H9 (cell line): ENCODE data around the gene SCN1B. TPM values are rescaled to one million over a fixed set of nuclear protein-coding genes. Genes with fewer than 3 reads are reported as not detected.

Source experiments
- DNase-seq: peaks from one replicate; pipeline ENCODE4 v3.0.0-alpha.2; 2017
- H2AFZ ChIP-seq: one replicate; pipeline ENCODE4 v1.6.1; 2013; ENCODE audit warnings: mild to moderate bottlenecking, low read length, control low read depth, moderate library complexity
- H2AK5ac ChIP-seq: 2 replicates; pipeline ENCODE4 v1.6.1; 2013; ENCODE audit warnings: low read length, control low read depth, mixed read lengths; ENCODE audit not compliant: insufficient read length
- H2BK120ac ChIP-seq: one replicate; pipeline ENCODE4 v1.6.1; 2013; ENCODE audit warnings: low read depth, mild to moderate bottlenecking, low read length, control low read depth, inconsistent platforms; ENCODE audit not compliant: poor library complexity, severe bottlenecking
- H2BK12ac ChIP-seq: 2 replicates; pipeline ENCODE4 v1.6.1; 2013; ENCODE audit warnings: low read length, control low read depth, mixed read lengths, low read depth; ENCODE audit not compliant: insufficient read length
- H2BK15ac ChIP-seq: 2 replicates; pipeline ENCODE4 v1.6.1; 2013; ENCODE audit warnings: low read depth, low read length, control low read depth
- H2BK20ac ChIP-seq: one replicate; pipeline ENCODE4 v1.6.1; 2013; ENCODE audit warnings: low read depth, mild to moderate bottlenecking, low read length, control low read depth, inconsistent platforms; ENCODE audit not compliant: poor library complexity, severe bottlenecking
- H2BK5ac ChIP-seq: 2 replicates; pipeline ENCODE4 v1.6.1; 2013; ENCODE audit warnings: low read length, control low read depth, mixed read lengths; ENCODE audit not compliant: insufficient read length
- H3K14ac ChIP-seq: 2 replicates; pipeline ENCODE4 v1.6.1; 2013; ENCODE audit warnings: low read length, control low read depth; ENCODE audit not compliant: insufficient read depth
- H3K18ac ChIP-seq: 2 replicates; pipeline ENCODE4 v1.6.1; 2013; ENCODE audit warnings: low read depth, mild to moderate bottlenecking, mixed read lengths, low read length, control low read depth; ENCODE audit not compliant: insufficient read length
- H3K23ac ChIP-seq: 2 replicates; pipeline ENCODE4 v1.6.1; 2013; ENCODE audit warnings: low read length, control low read depth, mixed read lengths, low read depth; ENCODE audit not compliant: insufficient read length
- H3K23me2 ChIP-seq: 2 replicates; pipeline ENCODE4 v1.6.1; 2013; ENCODE audit warnings: low read depth, mild to moderate bottlenecking, mixed read lengths, low read length, control low read depth; ENCODE audit not compliant: insufficient read length, poor library complexity, severe bottlenecking
- H3K27ac ChIP-seq: 2 replicates; pipeline ENCODE4 v1.5.1; 2013; ENCODE audit warnings: low read length, control low read depth, mixed read lengths, low read depth; ENCODE audit not compliant: insufficient read length
- H3K27me3 ChIP-seq: 2 replicates; pipeline ENCODE4 v1.6.1; 2013; ENCODE audit warnings: low read length, control low read depth, inconsistent platforms; ENCODE audit not compliant: insufficient read depth
- H3K4ac ChIP-seq: 2 replicates; pipeline ENCODE4 v1.6.1; 2013; ENCODE audit warnings: low read depth, mild to moderate bottlenecking, control low read depth, inconsistent platforms, low read length, moderate library complexity
- H3K4me1 ChIP-seq: 2 replicates; pipeline ENCODE4 v1.6.1; 2013; ENCODE audit warnings: low read length, control low read depth, inconsistent platforms; ENCODE audit not compliant: insufficient read depth
- H3K4me2 ChIP-seq: 2 replicates; pipeline ENCODE4 v1.6.1; 2013; ENCODE audit warnings: low read length, control low read depth, mixed read lengths; ENCODE audit not compliant: insufficient read length, insufficient read depth
- H3K56ac ChIP-seq: 2 replicates; pipeline ENCODE4 v1.6.1; 2013; ENCODE audit warnings: low read depth, mild to moderate bottlenecking, mixed read lengths, low read length, control low read depth; ENCODE audit not compliant: insufficient read length
- H3K79me1 ChIP-seq: 2 replicates; pipeline ENCODE4 v1.6.1; 2013; ENCODE audit warnings: low read depth, mild to moderate bottlenecking, moderate library complexity, low read length, control low read depth, inconsistent platforms; ENCODE audit not compliant: insufficient read depth, poor library complexity, severe bottlenecking
- H3K79me2 ChIP-seq: 2 replicates; pipeline ENCODE4 v1.6.1; 2013; ENCODE audit warnings: low read length, control low read depth, inconsistent platforms; ENCODE audit not compliant: insufficient read depth
- H3K9ac ChIP-seq: 2 replicates; pipeline ENCODE4 v1.6.1; 2013; ENCODE audit warnings: low read length, control low read depth, mixed read lengths; ENCODE audit not compliant: insufficient read length; ENCODE audit errors: extremely low read depth
- H3K9me3 ChIP-seq: one replicate; pipeline ENCODE4 v1.6.1; 2013; ENCODE audit warnings: low read depth, low read length, inconsistent platforms; ENCODE audit not compliant: control insufficient read depth
- H3T11ph ChIP-seq: one replicate; pipeline ENCODE4 v1.6.1; 2013; ENCODE audit warnings: mild to moderate bottlenecking, low read length, control low read depth, inconsistent platforms
- H4K20me1 ChIP-seq: one replicate; pipeline ENCODE4 v1.6.1; 2013; ENCODE audit not compliant: control insufficient read depth, insufficient read length, insufficient read depth
- H4K5ac ChIP-seq: 2 replicates; pipeline ENCODE4 v1.6.1; 2013; ENCODE audit warnings: low read depth, mild to moderate bottlenecking, mixed read lengths, low read length, control low read depth; ENCODE audit not compliant: insufficient read length
- H4K8ac ChIP-seq: replicated peaks from 2 replicates; pipeline ENCODE4 v1.6.1; 2013; ENCODE audit warnings: low read length, control low read depth, mixed read lengths, low read depth; ENCODE audit not compliant: insufficient read length
- H4K91ac ChIP-seq: 2 replicates; pipeline ENCODE4 v1.6.1; 2013; ENCODE audit warnings: low read depth, mild to moderate bottlenecking, moderate library complexity, mixed read lengths, low read length, control low read depth; ENCODE audit not compliant: insufficient read length
- H3K27ac Mint-ChIP-seq, 3 experiments: 2 replicates in 2 of 3; 3 replicates in 1 of 3; pipeline ENCODE4 v1.8.0; 2020 to 2021; ENCODE audit warnings: mixed read lengths in 3 of 3, mild to moderate bottlenecking in 1 of 3, moderate library complexity in 1 of 3
- H3K27me3 Mint-ChIP-seq: 2 replicates; pipeline ENCODE4 v1.8.0; 2021; ENCODE audit warnings: low read depth, mild to moderate bottlenecking, moderate library complexity, mixed read lengths
- H3K36me3 Mint-ChIP-seq, 3 experiments: 2 replicates in 2 of 3; 3 replicates in 1 of 3; pipeline ENCODE4 v1.8.0; 2020 to 2021; ENCODE audit warnings: low read depth in 3 of 3, mixed read lengths in 3 of 3; ENCODE audit not compliant: insufficient read depth in 1 of 3
- H3K4me1 Mint-ChIP-seq, 2 experiments: 2 replicates each; pipeline ENCODE4 v1.8.0; 2020; ENCODE audit warnings: mixed read lengths in 2 of 2
- H3K4me3 Mint-ChIP-seq, 2 experiments: 2 replicates in 1 of 2; 3 replicates in 1 of 2; pipeline ENCODE4 v1.8.0; 2020 to 2021; ENCODE audit warnings: mild to moderate bottlenecking in 2 of 2, mixed read lengths in 2 of 2, moderate library complexity in 1 of 2
- H3K9me3 Mint-ChIP-seq, 2 experiments: 2 replicates in 1 of 2; 3 replicates in 1 of 2; pipeline ENCODE4 v1.8.0; 2020; ENCODE audit warnings: mild to moderate bottlenecking in 2 of 2, mixed read lengths in 2 of 2, moderate library complexity in 1 of 2
- CTCF ChIP-seq: fragments of 200-600 bp; sonication (generic); conservative IDR thresholded peaks from 3 replicates; pipeline ENCODE4 v1.8.0; 2021; ENCODE audit warnings: antibody characterized with exemption, mild to moderate bottlenecking
- WGBS: extraction: QIAGEN DNeasy Blood & Tissue Kit; methylation state at CpG from one replicate; pipeline ENCODE4 v1.1.7; 2013; ENCODE audit warnings: missing lambda C conversion rate, low lambda C conversion rate, mixed read lengths; ENCODE audit not compliant: insufficient read length; ENCODE audit errors: extremely low coverage; 5-methylcytosine and 5-hydroxymethylcytosine counted together
- total RNA-seq: library from RNA; stranded (reverse); gene quantifications from 2 replicates; pipeline ENCODE4 v1.2.1, GENCODE V29; 2021

SCN1B gene
- total RNA-seq, 1 experiment from 2014 or later = 3.8 TPM

GRCh38 chr19:35032356-35032865, 2.1 kb downstream of the SCN1B start:
- Histone ChIP-seq H2AK5ac (no peak overlapping the region), H4K91ac (no peak overlapping the region), H4K8ac (no peak overlapping the region), H3K27me3 (peaks cover 11% of the 10 kb centered on the region; the same call in 1 of the 2 replicates), H3K18ac (no peak overlapping the region), H3K27ac (no peak overlapping the region), H3K4me1 (no peaks in the 10 kb centered on the region), H3K23ac (no peak overlapping the region), H3K23me2 (peaks cover 8% of the 10 kb centered on the region), H2BK20ac (no peak overlapping the region), H3K4ac (no peak overlapping the region), H3K79me2 (no peaks in the 10 kb centered on the region), H3K56ac (no peak overlapping the region), H3K79me1 (no peaks in the 10 kb centered on the region), H3K9me3 (no peaks in the 10 kb centered on the region), H3K9ac (no peak overlapping the region), H2AFZ (no peak overlapping the region), H4K20me1 (no peaks in the 10 kb centered on the region), H4K5ac (no peak overlapping the region), H2BK12ac (no peak overlapping the region), H2BK15ac (no peak overlapping the region), H2BK120ac (no peak overlapping the region), H2BK5ac (no peak overlapping the region), H3T11ph (no peak overlapping the region), H3K4me2 (no peak overlapping the region), H3K14ac (no peak overlapping the region)
- no peak for DNase-seq
- H3K9me3 Mint-ChIP-seq = no peaks in the 10 kb centered on the region; a peak in 1 of 5 replicates
- no peak for TF ChIP-seq CTCF
- peaks cover 54% of the 10 kb centered on the region for H3K27me3 Mint-ChIP-seq
- H3K27ac Mint-ChIP-seq = no peak overlapping the region
- peaks cover 5 to 23% (median 13%) of the 10 kb centered on the region in 3 experiments; a peak in 6 of 7 replicates for H3K36me3 Mint-ChIP-seq
- H3K4me1 Mint-ChIP-seq = peaks cover 11 to 12% of the 10 kb centered on the region in 2 experiments
- H3K4me3 Mint-ChIP-seq = no peak overlapping the region; a peak in 1 of 5 replicates
- no CpG with 5 or more reads among the region's 17 CpGs for WGBS
